Liver (tissue), 9 donors: ENCODE measurements around the gene SPATA17. TPM values are rescaled to one million over a fixed set of nuclear protein-coding genes. Genes with fewer than 3 reads are reported as not detected.

Source experiments
- DNase-seq: peaks from one replicate; pipeline ENCODE4 v3.0.0-alpha.2; 2017; ENCODE audit warnings: low spot score
- H3K27ac ChIP-seq, 2 donors: one replicate each; pipeline ENCODE4 v1.7.0; 2013; ENCODE audit warnings: inconsistent platforms in 2 of 2, low read length in 2 of 2, control low read depth in 1 of 2, low read depth in 1 of 2, mild to moderate bottlenecking in 1 of 2
- H3K27me3 ChIP-seq, 4 donors: one replicate each; pipeline versions ENCODE4 v1.6.1 to v1.7.0; 2013; ENCODE audit warnings: low read length in 3 of 4, inconsistent platforms in 1 of 4, mild to moderate bottlenecking in 1 of 4, moderate library complexity in 1 of 4; ENCODE audit not compliant: control insufficient read depth in 4 of 4, insufficient read depth in 4 of 4
- H3K36me3 ChIP-seq, 4 donors: one replicate each; pipeline versions ENCODE4 v1.6.1 to v1.7.0; 2013; ENCODE audit warnings: low read length in 3 of 4, mild to moderate bottlenecking in 3 of 4, low read depth in 1 of 4, moderate library complexity in 1 of 4; ENCODE audit not compliant: control insufficient read depth in 4 of 4, insufficient read depth in 3 of 4
- H3K4me1 ChIP-seq, 4 donors: one replicate each; pipeline versions ENCODE4 v1.6.1 to v1.7.0; 2013; ENCODE audit warnings: low read length in 3 of 4, mild to moderate bottlenecking in 3 of 4, moderate library complexity in 1 of 4; ENCODE audit not compliant: control insufficient read depth in 4 of 4, insufficient read depth in 4 of 4
- H3K4me3 ChIP-seq, 3 donors: one replicate each; pipeline versions ENCODE4 v1.6.1 to v1.7.0; 2013; ENCODE audit warnings: low read length in 3 of 3, control low read depth in 1 of 3, low read depth in 1 of 3, mild to moderate bottlenecking in 1 of 3
- H3K9ac ChIP-seq, 2 donors: one replicate each; pipeline ENCODE4 v1.7.0; 2013; ENCODE audit warnings: low read length in 2 of 2, mild to moderate bottlenecking in 2 of 2, moderate library complexity in 2 of 2, control low read depth in 1 of 2, low read depth in 1 of 2
- H3K9me3 ChIP-seq, 4 donors: one replicate each; pipeline versions ENCODE4 v1.6.1 to v1.7.0; 2013; ENCODE audit warnings: low read length in 3 of 4; ENCODE audit not compliant: control insufficient read depth in 4 of 4
- ATF3 ChIP-seq: IDR thresholded peaks from 2 replicates; pipeline ENCODE4 v1.6.1; 2016; ENCODE audit warnings: antibody characterized with exemption
- CTCF ChIP-seq: fragments of 150-350 bp; IDR thresholded peaks from 2 replicates; pipeline ENCODE4 v1.5.1; 2017; ENCODE audit warnings: improper control_type of control experiment, low read depth, low read length; ENCODE audit not compliant: missing input control
- GABPA ChIP-seq, 2 donors: IDR thresholded peaks in 1 of 2; conservative IDR thresholded peaks in 1 of 2; 2 replicates each; pipeline ENCODE4 v1.6.1; 2016; ENCODE audit warnings: antibody characterized with exemption in 2 of 2, mild to moderate bottlenecking in 1 of 2, moderate library complexity in 1 of 2
- HNF4A ChIP-seq, 2 donors: conservative IDR thresholded peaks; 2 replicates each; pipeline ENCODE4 v1.6.1; 2016; ENCODE audit warnings: antibody characterized with exemption in 2 of 2, mild to moderate bottlenecking in 2 of 2
- MAX ChIP-seq: IDR thresholded peaks from 2 replicates; pipeline ENCODE4 v1.6.1; 2016; ENCODE audit warnings: antibody characterized with exemption
- NR2F2 ChIP-seq: IDR thresholded peaks from 2 replicates; pipeline ENCODE4 v1.6.1; 2016; ENCODE audit warnings: antibody characterized with exemption
- RAD21 ChIP-seq, 2 donors: IDR thresholded peaks; 2 replicates each; pipeline ENCODE4 v1.6.1; 2016; ENCODE audit warnings: antibody characterized with exemption in 2 of 2, mild to moderate bottlenecking in 2 of 2
- REST ChIP-seq: IDR thresholded peaks from 2 replicates; pipeline ENCODE4 v1.6.1; 2016; ENCODE audit warnings: antibody characterized with exemption, mild to moderate bottlenecking
- RXRA ChIP-seq, 2 donors: IDR thresholded peaks; 2 replicates each; pipeline ENCODE4 v1.6.1; 2017 to 2018; ENCODE audit warnings: antibody characterized with exemption in 2 of 2, mild to moderate bottlenecking in 1 of 2
- TAF1 ChIP-seq: conservative IDR thresholded peaks from 2 replicates; pipeline ENCODE4 v1.6.1; 2016; ENCODE audit warnings: antibody characterized with exemption, mild to moderate bottlenecking
- YY1 ChIP-seq: IDR thresholded peaks from 2 replicates; pipeline ENCODE4 v1.6.1; 2016; ENCODE audit warnings: antibody characterized with exemption, mild to moderate bottlenecking
- ZBTB33 ChIP-seq: IDR thresholded peaks from 2 replicates; pipeline ENCODE4 v1.6.1; 2016; ENCODE audit warnings: antibody characterized with exemption
- WGBS: extraction: QIAGEN DNeasy Blood & Tissue Kit; methylation state at CpG from one replicate; pipeline ENCODE4 v1.1.7; 2013; 5-methylcytosine and 5-hydroxymethylcytosine counted together
- polyA plus RNA-seq, 2 donors: library from polyadenylated mRNA; stranded (reverse) in 1 of 2; unstranded in 1 of 2; fragments of 200-250 nt in 1 of 2; fragments of >200 nt in 1 of 2; fragmentation: Nextera tagmentation in 1 of 2; extraction: Ambion mirVana in 1 of 2; gene quantifications; one replicate each; pipeline versions ENCODE4 v1.2.1 to v1.2.3, GENCODE V29; 2013 to 2015
- total RNA-seq, 2 donors: library from RNA; depleted of rRNA; stranded (reverse); fragments of >200 nt; gene quantifications; one replicate each; pipeline ENCODE4 v1.2.3, GENCODE V29; 2014
- donor health status: healthy.
- donor health status: healthy.
- donor health status: healthy.
- donor health status: healthy.
- donor health status: healthy.

The SPATA17 gene
- total and polyA plus RNA-seq, 4 donors = 0.08 TPM; not detected in 2

- TF ChIP-seq ZBTB33 (no peak), MAX (no peak), NR2F2 (no peak), ATF3 (no peak), RXRA (IDR thresholded peaks at IDR 0.05) (no peak), GABPA (IDR thresholded peaks at IDR 0.05 in 1 of 2, conservative IDR thresholded peaks at IDR 0.05 in 1 of 2) (no peak), TAF1 (no peak)
These were observed 14.0 kb upstream of the SPATA17 start (continued) for GRCh38 chr1:217617126-217617525.

GRCh38 chr1:217620814-217621213 lies 10.3 kb upstream of the SPATA17 start:
- Histone ChIP-seq H3K4me1 (peaks cover 0 to 4% (median 0%) of the 10 kb centered on the region in 4 donors), H3K9me3 (no peaks in the 10 kb centered on the region), H3K36me3 (peaks cover 0 to 10% (median 3%) of the 10 kb centered on the region in 4 donors), H3K27me3 (no peaks in the 10 kb centered on the region), H3K27ac (no peak overlapping the region), H3K4me3 (no peak overlapping the region), H3K9ac (no peak overlapping the region)
- no peak for TF ChIP-seq CTCF
- TF ChIP-seq REST = no peak
- no peak for TF ChIP-seq MAX
- no peak for TF ChIP-seq RAD21 (IDR thresholded peaks at IDR 0.05)
- no peak for TF ChIP-seq NR2F2
- TF ChIP-seq RXRA (IDR thresholded peaks at IDR 0.05) = no peak
- 92% methylated on average over 4 of the region's 4 CpGs for WGBS
- no peak for DNase-seq

- no peaks in the 10 kb centered on the region for H3K9me3 ChIP-seq
- H3K27ac ChIP-seq = no peak overlapping the region
- 94% methylated on average over 3 of the region's 3 CpGs for WGBS
- H3K9ac ChIP-seq = no peak overlapping the region
- peaks cover 0 to 10% (median 3%) of the 10 kb centered on the region in 4 donors for H3K36me3 ChIP-seq
- TF ChIP-seq YY1 (no peak), CTCF (no peak), REST (no peak), HNF4A (conservative IDR thresholded peaks at IDR 0.05) (no peak), TAF1 (no peak)
- H3K27me3 ChIP-seq = no peaks in the 10 kb centered on the region
- no peak overlapping the region for H3K4me3 ChIP-seq
- DNase-seq = no peak
- H3K4me1 ChIP-seq = peaks cover 0 to 4% (median 0%) of the 10 kb centered on the region in 4 donors
These were observed 9.1 kb upstream of the SPATA17 start for GRCh38 chr1:217622042-217622441.
